Retina (tissue), 1 donor: Measurements from ENCODE around the gene TNFSF9.
"Not testable (repeated sequence)": the region's sequence is repeated elsewhere in the genome, so short reads cannot be mapped to it uniquely, and the experiment has no call there.

Experiments used
- DNase-seq: peaks from one replicate; pipeline ENCODE4 v3.0.0-alpha.2; 2016

The TNFSF9 gene

DNA sequence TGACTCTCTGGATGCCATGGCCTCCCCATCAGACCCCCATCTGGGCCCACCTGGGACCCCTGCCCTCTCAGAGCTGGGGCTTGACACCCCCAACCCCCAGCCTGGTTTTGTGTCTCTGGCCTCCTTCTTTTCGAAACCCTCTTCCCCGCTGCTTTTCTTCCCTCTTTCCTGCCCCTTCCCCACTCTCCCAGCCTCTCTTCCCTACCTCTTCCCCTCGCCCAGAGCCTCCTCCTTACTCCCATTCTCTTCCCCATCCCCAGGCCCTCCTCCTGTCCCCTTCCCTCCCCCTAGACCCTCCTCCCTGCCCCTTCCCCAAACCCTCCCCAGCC is 2.1 kb downstream of the TNFSF9 start:
- DNase-seq, result no peak

DNA sequence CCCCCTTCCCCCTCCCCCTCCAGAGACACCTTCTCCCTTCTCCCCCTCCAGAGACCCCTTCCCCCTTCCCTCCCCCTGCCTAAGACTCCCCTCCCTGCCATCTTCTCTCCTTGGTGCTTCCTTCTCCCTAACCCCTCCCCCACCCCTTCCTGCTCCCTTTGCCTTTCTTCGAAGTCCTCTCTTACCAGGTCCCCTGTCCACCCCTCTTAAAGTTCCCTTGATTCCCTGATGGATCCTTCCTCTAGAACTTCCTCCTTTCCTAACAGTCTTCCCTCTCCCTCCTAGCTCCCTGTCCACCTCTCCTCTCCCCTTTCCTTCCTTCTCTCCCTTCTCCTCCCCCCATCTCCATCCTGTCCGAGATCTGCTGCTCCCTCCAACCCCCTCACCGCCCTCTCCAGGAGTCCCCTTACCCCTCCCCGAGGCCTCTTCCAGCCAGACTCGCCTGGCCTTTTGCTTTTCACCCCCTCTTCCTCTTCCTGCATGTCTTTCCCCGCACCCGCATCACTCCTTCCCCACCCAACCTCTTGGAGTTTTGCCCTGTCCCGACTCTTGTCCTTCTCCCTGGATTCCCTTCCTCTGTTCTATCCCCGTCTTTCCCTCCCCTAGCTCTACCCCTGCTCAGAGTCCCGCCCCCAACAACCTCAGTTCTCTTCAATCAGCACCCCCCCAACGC is 3.1 kb downstream of the TNFSF9 start:
- no peak for DNase-seq

- peak; percentile 63 for DNase-seq
Measured at GRCh38 chr19:6534451-6535093, 3.7 kb downstream of the TNFSF9 start.

DNA sequence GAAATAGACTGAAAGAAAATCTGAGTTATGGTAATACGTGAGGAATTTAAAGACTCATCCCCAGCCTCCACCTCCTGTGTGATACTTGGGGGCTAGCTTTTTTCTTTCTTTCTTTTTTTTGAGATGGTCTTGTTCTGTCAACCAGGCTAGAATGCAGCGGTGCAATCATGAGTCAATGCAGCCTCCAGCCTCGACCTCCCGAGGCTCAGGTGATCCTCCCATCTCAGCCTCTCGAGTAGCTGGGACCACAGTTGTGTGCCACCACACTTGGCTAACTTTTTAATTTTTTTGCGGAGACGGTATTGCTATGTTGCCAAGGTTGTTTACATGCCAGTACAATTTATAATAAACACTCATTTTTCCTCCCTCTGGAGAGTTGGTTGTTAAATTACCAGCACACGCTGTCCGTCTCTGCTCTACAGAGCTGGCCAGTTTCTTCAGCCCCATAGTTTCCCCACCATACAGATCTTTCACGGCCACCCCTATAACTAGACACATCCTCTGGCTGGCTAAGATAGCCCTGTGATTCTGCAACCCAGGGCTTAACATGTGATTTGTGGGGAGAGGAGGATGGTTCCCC is 4.8 kb downstream of the TNFSF9 start:
- DNase-seq, result no peak

DNA sequence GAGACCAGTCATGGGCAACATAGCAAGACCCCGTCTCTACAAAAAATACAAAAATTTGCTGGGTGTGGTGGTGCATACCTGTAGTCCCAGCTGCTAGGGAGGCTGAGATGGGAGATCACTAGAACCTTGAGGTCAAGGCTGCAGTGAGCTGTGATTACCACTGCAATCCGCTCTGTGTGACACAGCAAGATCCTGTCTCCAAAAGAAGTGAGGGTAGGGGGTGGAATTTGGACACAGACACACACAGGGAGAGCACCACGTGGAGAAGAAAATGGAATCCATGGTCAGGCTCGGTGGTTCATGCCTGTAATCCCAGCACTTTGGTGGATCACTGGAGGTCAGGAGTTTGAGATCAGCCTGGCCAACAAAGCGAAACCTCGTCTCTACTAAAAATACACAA is 8.7 kb downstream of the TNFSF9 start:
- DNase-seq, result no peak

- DNase-seq, result no peak
Measured at GRCh38 chr19:6540918-6541689, 10.3 kb downstream of the TNFSF9 start.

- DNase-seq, result no peak
Measured at GRCh38 chr19:6543866-6544347, 13.1 kb downstream of the TNFSF9 start.

GRCh38 chr19:6550679-6551078 is 19.9 kb downstream of the TNFSF9 start:
- DNase-seq, result not testable (repeated sequence)

DNA sequence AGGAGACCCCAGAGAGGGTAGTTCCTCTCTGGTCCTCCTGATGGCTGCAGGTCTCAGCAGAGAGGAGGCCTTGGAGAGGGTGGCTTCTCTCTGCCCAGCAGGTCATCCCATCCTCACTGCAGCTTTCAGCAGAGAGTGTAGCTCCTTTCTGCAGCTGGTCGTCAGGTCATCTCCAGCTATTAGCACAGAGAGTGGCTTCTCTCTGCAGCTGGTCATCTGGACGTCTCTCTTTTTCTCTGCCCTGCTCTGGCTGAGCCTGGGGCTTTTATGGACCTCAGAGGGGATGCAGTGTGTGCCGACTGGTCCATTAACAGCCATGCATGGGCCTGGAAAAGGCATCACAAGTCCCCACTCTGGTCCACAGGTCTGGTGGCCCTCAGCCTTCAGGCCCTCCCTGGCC is 20.3 kb downstream of the TNFSF9 start:
- DNase-seq, result no peak

DNA sequence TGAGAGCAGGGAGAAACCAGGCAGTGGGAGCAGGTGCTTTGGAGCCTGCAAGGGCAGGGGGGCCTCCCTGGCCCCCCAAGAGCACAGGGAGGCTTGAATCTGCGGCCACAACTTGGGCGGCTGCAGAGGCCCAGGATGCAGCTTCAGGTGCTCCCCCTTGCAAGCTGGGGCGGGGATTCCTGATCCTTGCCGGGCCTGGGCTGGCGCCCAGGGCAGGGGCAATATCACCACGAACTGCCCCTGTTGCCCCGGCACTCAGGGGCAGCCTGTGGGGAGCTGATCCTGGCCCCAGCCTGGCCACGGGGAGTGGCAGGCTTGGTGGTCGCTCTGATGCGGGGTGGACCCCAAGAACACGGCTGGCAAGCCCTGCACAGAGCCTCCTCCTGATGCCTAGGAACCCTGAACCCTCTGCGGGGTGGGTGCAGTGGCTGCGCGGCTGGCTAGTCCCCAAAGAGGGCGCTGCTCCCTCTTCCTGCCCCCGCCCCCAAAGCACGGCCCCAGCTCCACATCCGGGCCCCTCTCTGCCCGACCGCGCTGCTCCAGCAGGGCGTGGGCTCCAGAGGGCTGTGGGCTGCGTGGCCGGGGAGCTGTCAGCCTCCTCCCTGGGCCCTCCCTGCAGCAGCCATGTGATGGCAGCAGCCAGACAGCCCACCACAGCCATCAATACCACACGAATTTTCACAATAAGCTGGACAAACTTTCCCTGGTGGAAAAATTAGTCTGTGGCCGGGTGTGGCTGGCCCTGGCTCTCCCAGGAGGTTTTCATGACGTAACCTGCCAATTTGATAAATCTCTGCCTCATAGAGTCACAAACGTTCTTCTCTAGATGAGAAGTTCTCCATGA is 21.0 kb downstream of the TNFSF9 start:
- no peak for DNase-seq

DNA sequence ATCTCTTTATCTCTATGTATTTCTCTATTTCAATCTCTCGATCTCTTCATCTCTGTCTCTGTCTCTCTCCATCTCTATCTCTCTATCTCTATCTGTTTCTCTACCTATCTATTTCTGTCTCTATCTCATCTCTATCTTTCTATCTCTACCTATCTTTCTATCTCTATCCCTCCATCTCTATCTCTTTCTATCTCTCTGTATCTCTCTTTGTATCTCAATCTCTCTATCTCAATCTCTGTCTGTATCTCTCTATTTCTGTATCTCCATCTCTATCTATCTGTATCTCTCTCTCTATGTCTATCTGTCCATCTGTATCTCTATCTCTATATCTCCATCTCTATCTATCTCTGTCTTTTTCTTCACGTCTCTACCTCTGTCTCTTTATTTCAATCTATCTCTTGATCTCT is 25.2 kb downstream of the TNFSF9 start:
- no peak for DNase-seq

GRCh38 chr19:6556480-6557195 is 25.8 kb downstream of the TNFSF9 start:
- DNase-seq, result no peak

DNA sequence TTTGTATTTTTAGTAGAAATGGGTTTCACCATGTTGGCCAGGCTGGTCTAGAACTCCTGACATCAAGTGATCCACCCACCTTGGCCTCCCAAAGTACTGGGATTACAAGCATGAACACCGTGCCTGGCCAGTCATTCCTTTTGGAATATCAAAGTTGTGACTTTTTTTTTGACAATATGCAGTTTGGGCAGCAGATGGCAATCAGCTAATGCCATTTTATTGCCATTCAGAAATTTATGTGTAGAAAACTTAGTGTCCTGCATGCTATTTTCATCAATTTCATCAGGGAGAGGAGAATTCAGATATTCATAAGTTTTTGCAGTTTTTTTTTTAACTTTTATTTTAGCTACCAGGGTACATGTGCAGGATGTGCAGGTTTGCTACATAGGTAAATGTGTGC is 31.6 kb downstream of the TNFSF9 start:
- DNase-seq, result not testable (repeated sequence)

- no peak for DNase-seq
Measured at GRCh38 chr19:6564393-6564792, 33.6 kb downstream of the TNFSF9 start.

DNA sequence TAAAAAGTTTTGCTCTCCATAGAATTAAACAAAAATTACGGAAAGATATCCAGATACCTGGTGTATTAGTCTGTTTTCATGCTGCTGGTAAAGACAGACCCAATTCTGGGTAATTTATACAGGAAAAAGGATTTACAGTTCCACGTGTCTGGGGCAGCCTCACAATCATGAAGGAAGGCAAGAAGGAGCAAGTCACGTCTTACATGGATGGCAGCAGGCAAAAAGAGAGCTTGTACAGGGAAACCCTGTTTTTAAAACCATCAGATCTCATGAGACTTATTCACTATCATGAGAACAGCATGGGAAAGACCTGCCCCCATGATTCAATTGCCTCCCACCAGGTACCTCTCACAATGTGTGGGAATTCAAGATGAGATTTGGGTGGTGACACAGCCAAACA is 35.9 kb downstream of the TNFSF9 start:
- DNase-seq, result not testable (repeated sequence)

DNA sequence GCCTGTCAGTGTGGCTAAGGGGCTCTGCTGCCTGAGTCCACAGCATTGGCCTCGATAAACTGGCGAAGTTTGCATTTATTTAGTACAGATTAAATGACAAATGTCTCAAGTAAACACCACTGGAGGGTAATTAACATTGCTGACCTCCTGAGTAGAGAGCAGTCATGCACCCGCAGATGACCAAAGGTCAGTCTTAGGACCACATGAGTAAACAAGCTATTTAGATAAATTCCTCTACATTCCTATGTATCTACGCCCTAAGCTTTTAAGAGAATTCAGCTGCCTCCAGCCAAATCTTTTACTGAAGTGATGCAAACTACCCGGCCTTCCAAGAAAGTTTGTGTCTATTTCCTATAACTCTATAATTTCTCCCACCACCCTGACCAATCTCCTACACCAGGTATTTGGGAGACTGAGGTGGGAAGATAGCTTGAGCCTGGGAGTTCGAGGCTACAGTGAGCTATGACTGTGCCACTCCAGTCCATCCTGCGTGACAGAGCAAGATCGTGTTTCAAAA is 37.2 kb downstream of the TNFSF9 start:
- DNase-seq, result no peak

GRCh38 chr19:6568816-6569215 is 38.0 kb downstream of the TNFSF9 start:
- no peak for DNase-seq

- DNase-seq, result no peak
Measured at GRCh38 chr19:6570764-6571163, 39.9 kb downstream of the TNFSF9 start.

- DNase-seq, result no peak
Measured at GRCh38 chr19:6571167-6571566, 40.3 kb downstream of the TNFSF9 start.

- no peak for DNase-seq
Measured at GRCh38 chr19:6572217-6572616, 41.4 kb downstream of the TNFSF9 start.

DNA sequence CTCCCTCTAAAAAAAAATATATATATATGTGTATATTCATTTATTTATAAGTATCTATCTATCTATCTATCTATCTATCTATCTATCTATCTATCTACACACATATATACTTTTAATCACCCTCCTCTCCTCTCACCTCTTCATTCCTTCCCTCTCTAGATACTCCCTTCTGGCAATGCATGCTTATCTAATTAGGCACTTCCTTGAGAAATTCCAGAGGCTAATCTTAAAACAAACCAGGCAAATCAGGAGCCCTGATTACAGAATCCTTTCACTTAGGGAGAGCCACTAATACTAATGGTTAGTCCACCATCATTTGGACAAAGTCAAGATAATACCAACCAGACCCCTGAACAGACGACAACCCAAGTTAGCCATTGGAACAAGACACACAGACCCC is 42.5 kb downstream of the TNFSF9 start:
- no peak for DNase-seq
